ENCODE data around the gene KREMEN1. TPM values are rescaled to one million over a fixed set of nuclear protein-coding genes. Genes with fewer than 3 reads are reported as not detected.

Gene KREMEN1
- total and polyA plus RNA-seq, 9 of the 15 experiments (the other 6 are each of a cell fraction or from before 2014, with no cell fraction given): 0.69 to 11.5 (median 4.3) TPM

- no peak for TF ChIP-seq TSHZ1 (CRISPR knock-in tag; IDR thresholded peaks at IDR 0.05)
- no peak for TF ChIP-seq ADNP (tag; IDR thresholded peaks at IDR 0.05)
- no peak for TF ChIP-seq FOXJ3 (CRISPR knock-in tag; IDR thresholded peaks at IDR 0.05)
- TF ChIP-seq ESRRB (CRISPR knock-in tag; IDR thresholded peaks at IDR 0.05; ENCODE audit: borderline replicate concordance): no peak
- TF ChIP-seq NFRKB (IDR thresholded peaks at IDR 0.05; ENCODE audit: low read depth): no peak
- TF ChIP-seq RBM15 (IDR thresholded peaks at IDR 0.05; ENCODE audit: insufficient read depth, low read length): no peak
- TF ChIP-seq CBX3 (IDR thresholded peaks at IDR 0.05; ENCODE audit: borderline replicate concordance in 1 of 2, low read length in 2 of 2): no peak
- no peak for TF ChIP-seq ZBTB33 (CRISPR knock-in tag; IDR thresholded peaks at IDR 0.05)
- TF ChIP-seq PKNOX1 (IDR thresholded peaks at IDR 0.05): peak; percentile 85
- TF ChIP-seq BCOR (IDR thresholded peaks at IDR 0.05): no peak
- no peak for TF ChIP-seq PTBP1 (IDR thresholded peaks at IDR 0.05; ENCODE audit: low read depth, low read length)
- 0 out of 2 replicates have a peak, but pooled peaks have one; percentile 9 for TF ChIP-seq L3MBTL2 (IDR thresholded peaks at IDR 0.05)
- TF ChIP-seq ZSCAN32 (CRISPR knock-in tag; IDR thresholded peaks at IDR 0.05): no peak
- TF ChIP-seq THAP12 (CRISPR knock-in tag; IDR thresholded peaks at IDR 0.05): no peak
- no peak for TF ChIP-seq CREB1 (IDR thresholded peaks at IDR 0.05)
- TF ChIP-seq CREB1 (CRISPR knock-in tag; IDR thresholded peaks at IDR 0.05): no peak
- TF ChIP-seq ZNF583 (CRISPR knock-in tag; IDR thresholded peaks at IDR 0.05): peak; percentile 54; the same call in 1 of the 2 replicates
- peak; percentile 40; the same call in 1 of the 2 replicates for TF ChIP-seq ZNF134 (CRISPR knock-in tag; conservative IDR thresholded peaks at IDR 0.05)
- peak; percentile 73 for TF ChIP-seq CBFA2T3 (IDR thresholded peaks at IDR 0.05)
Measured at GRCh38 chr22:29202212-29203192, 129.7 kb downstream of the KREMEN1 start (continued).
